ENCODE data around the gene FGFBP1.

GRCh38 chr4:15907430-15907829, 31.1 kb downstream of the FGFBP1 start:
- TF ChIP-seq CTCF (IDR thresholded peaks at IDR 0.05) (no peak), POLR2A (IDR thresholded peaks at IDR 0.05) (no peak), EP300 (IDR thresholded peaks at IDR 0.05) (no peak), POLR2AphosphoS5 (IDR thresholded peaks at IDR 0.05) (no peak)
